22Rv1 (cell line): ENCODE results near the gene LCN15.

Source experiments
- H3K27ac ChIP-seq: fragments of 450-650 bp; 2 replicates; pipeline ENCODE4 v1.5.1; 2017
- ZFX ChIP-seq: fragments of 450-650 bp; IDR thresholded peaks from 2 replicates; pipeline ENCODE4 v1.6.1; 2017; ENCODE audit warnings: antibody characterized with exemption, borderline replicate concordance
- TF ChIP-seq, protein P1 (sequence below): fragments of 450-650 bp; IDR thresholded peaks from 2 replicates; pipeline ENCODE4 v1.5.1; 2017; ENCODE audit warnings: mild to moderate bottlenecking

LCN15 gene

DNA sequence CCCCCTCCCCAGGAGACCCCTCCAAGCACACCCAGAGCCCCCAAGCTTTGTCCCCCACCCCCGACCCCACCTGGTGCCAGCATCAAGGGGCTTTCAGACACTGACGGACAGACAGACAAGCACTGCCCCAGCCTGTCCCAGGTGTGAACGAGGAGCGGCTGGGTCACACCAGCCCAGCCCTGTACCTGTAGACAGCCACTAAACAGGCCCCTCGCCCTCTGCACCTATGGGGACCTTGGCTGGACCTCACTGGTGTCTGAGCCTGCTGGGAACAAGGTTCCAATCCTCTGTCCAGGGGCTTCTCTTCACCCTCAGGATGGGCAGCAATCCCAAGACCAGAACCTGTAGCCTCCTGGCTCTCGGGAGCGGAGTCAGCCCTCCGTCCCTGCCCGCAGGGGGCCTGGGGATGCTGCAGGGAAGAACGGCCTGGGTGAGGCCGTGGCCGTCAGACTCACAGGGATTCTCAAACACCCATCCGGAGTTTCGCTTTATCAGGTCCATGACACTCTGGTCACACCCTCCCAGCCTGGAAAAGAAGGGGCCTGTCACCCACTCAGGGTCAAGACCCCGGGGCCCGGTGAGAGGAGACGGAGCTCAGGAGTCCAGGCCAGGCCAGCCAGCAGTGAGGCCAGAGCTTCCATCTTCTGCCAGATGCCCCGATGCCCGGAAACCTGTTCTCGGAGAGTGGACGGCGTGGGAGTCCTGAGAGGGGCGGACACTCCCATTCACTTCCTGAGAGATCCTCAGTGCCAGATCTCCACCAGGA lies 18.7 kb downstream of the LCN15 start:
- no peak for TF ChIP-seq ZFX
- TF ChIP-seq, protein P1, sequence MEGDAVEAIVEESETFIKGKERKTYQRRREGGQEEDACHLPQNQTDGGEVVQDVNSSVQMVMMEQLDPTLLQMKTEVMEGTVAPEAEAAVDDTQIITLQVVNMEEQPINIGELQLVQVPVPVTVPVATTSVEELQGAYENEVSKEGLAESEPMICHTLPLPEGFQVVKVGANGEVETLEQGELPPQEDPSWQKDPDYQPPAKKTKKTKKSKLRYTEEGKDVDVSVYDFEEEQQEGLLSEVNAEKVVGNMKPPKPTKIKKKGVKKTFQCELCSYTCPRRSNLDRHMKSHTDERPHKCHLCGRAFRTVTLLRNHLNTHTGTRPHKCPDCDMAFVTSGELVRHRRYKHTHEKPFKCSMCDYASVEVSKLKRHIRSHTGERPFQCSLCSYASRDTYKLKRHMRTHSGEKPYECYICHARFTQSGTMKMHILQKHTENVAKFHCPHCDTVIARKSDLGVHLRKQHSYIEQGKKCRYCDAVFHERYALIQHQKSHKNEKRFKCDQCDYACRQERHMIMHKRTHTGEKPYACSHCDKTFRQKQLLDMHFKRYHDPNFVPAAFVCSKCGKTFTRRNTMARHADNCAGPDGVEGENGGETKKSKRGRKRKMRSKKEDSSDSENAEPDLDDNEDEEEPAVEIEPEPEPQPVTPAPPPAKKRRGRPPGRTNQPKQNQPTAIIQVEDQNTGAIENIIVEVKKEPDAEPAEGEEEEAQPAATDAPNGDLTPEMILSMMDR = no peak
- no peak overlapping the region for H3K27ac ChIP-seq

DNA sequence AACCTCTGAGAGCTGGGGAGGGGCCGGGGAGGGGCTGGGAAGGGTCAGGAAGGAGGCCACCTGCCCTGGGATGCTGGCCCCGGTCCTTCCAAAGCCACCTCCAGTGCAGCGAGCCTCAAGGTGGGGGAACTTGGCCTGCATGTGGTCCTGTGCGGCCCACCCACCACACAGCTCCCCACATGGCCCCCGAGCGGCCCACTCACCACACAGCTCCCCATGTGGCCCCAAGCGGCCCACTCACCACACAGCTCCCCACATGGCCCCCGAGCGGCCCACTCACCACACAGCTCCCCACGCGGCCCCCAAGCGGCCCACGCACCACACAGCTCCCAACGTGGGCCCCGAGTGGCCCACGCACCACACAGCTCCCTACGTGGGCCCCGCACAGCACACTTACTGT lies 19.5 kb downstream of the LCN15 start:
- TF ChIP-seq, protein P1 = no peak
- H3K27ac ChIP-seq = no peak overlapping the region

DNA sequence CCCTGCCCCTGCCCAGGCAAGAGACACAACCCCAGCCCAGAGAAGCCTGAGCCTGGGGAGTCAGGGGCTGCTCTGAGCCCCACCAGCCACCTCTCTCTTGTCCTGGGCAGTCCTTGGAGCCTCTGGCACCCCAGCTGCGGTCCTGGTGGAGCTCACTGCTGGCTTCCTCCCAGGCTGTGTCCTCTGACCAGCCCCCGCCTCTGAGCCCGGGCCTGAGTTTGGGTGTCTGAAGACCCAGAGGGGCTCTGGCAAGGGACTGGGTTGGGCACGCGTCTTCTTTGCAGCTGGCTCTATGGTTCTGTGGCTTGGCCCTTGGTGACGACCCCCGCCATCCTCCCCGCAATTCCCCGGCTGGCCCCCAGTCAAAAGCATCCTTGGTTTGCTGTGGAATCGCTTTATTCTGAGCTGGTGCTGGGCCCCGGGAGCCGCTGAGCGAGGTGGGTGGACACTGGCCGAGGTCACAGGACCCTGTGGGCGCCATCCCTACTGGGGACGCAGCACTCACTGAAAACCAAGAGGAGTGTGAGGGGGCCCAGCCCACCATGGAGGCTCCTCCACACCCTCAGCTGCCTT lies 20.6 kb downstream of the LCN15 start:
- TF ChIP-seq ZFX = no peak
- TF ChIP-seq, protein P1 = no peak
- no peak overlapping the region for H3K27ac ChIP-seq

DNA sequence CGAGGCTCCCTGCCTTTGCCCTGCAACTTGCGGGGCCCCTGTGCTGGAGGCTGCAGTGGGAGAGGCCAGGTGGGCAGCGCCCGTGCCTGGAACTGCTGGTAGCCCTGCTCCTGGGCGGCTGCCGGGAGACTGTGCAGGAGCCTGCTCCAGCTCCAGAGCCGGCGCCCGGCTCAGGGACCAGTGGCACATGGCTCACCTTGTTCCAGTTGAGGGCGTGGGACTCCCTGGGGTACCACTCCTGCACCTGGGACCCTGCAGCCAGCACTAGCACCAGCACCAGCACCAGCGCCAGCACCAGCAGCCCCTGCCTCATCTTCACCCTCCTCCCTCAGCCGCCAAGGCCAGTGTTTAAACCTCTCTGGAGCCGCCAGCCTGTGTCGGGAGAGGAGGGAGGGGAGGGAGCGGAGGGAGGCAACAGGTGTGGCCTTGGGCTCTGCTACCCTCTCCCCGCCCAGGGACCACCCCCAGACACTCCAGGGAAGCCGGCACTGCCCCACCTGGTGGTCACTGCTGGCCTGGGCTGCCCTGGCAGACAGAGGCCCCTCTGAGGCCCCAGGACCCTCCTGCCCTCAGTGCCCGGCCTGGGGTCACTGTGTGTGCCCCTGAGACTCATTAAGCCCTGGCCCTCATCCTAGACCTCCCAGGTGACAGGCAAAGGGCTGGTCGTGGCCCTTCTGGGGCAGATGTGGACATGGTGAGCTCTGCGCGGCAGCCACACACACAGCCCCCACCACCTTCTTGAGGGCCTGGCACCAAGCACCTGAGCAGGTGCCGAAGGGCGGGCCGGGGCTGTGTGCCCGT lies 21.5 kb downstream of the LCN15 start, which contains the start of gene LCN10:
TSS of gene LCN10 (minus strand) at position 350 of the 801 bp plus-strand sequence. CDS start at position 313, 37 bp downstream.
- TF ChIP-seq ZFX = no peak
- TF ChIP-seq, protein P1 = peak; percentile 66
- no peak within 1 kb of the TSS for H3K27ac ChIP-seq

DNA sequence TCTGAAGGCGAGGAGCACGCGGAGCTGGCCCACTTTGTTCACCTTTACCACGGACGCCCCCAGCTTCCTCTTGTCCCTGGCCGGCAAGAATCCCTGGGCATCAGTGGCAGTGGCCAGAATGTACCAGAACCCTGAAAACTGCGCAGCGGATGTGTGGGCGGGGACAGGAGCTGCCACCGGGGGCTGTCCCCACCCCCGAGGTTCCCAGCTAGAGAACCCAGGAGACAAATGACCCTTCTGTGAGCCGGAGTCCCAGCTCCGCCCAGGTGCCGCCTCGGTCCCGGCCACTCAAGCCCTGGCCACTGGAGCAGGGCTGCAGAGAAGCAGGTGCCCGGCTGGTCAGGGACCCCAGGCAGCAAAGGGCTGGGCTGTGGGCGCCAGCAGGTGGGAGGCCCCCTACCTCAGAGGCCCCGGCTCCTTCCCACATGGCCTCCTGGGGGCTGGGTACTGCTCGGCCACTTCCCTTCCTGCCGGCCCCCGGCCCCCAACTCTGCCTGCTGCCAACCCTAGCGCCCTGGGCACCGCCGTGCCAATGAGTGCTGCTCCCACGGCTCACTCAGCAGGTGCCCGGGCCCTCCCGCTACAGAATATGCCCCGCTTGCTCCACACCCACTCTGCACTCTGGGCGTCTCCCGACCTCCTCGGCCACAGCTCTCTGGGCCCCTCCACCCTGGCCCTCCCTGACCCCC lies 22.3 kb downstream of the LCN15 start:
- H3K27ac ChIP-seq = no peak overlapping the region
- no peak for TF ChIP-seq ZFX
- TF ChIP-seq, protein P1 = no peak

DNA sequence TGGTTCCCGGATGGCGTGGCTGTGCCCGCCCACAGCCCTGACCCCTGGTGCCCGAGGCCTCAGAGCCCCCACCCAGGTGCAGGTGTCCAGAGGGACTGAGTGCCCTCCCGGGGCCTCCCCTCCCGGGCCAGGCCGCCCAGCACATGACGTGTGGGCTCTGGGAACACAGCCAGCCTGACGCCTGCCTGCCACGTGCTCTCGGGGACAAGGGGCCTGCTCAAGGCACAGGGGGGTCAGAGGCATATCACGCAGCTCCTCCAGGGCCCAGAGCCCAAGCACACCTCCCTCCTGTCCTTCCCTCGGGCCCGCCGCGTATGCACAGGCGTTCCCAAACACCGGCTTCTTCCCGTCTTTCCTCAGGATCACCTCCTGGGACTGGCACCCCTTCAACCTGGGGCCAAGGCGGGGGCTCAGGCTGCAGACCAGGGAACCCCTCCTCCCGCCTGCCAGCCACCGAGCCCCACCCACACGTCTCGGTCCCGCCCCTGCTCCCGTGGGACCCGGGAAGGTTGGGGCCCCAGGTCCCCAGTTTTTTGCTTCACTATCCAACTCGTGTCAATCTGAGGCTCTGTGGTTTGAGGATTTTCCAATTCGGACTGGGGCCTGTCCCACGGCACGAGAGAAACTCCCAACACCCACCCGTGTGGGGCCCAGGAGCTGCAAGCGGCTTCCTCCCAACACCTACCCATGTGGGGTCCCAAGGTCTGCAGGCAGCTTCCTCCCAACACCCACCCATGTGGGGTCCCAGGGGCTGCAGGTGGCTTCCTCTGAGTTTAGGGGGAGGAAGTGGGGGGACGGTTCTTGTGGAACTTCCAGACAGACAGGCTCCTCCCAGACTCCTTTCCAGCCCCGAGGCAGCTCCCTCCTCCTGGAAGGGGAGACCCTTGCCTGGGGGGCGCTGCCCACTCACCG lies 23.1 kb downstream of the LCN15 start:
- TF ChIP-seq, protein P1 = no peak
- no peak for TF ChIP-seq ZFX
- H3K27ac ChIP-seq = no peak overlapping the region
